GM23338 (cell line): ENCODE data around the gene TARP.

ENCODE experiments used
- TF ChIP-seq, protein P1 (sequence below), 2 experiments: fragments of 200-600 bp in 1 of 2; sonication (generic) in 1 of 2; conservative IDR thresholded peaks; 2 replicates each; pipeline versions ENCODE4 v1.5.1 to v1.6.1; 2016 to 2017; ENCODE audit warnings: antibody characterized with exemption in 2 of 2, low read depth in 2 of 2, mild to moderate bottlenecking in 2 of 2, moderate library complexity in 1 of 2
- TF ChIP-seq, protein P2 (sequence below): IDR thresholded peaks from one replicate; pipeline ENCODE4 v1.6.1; 2018; ENCODE audit warnings: antibody characterized with exemption; ENCODE audit not compliant: unreplicated experiment

GRCh38 chr7:38280707-38281106 is 7.3 kb upstream of the TARP start:
- TF ChIP-seq, protein P1, sequence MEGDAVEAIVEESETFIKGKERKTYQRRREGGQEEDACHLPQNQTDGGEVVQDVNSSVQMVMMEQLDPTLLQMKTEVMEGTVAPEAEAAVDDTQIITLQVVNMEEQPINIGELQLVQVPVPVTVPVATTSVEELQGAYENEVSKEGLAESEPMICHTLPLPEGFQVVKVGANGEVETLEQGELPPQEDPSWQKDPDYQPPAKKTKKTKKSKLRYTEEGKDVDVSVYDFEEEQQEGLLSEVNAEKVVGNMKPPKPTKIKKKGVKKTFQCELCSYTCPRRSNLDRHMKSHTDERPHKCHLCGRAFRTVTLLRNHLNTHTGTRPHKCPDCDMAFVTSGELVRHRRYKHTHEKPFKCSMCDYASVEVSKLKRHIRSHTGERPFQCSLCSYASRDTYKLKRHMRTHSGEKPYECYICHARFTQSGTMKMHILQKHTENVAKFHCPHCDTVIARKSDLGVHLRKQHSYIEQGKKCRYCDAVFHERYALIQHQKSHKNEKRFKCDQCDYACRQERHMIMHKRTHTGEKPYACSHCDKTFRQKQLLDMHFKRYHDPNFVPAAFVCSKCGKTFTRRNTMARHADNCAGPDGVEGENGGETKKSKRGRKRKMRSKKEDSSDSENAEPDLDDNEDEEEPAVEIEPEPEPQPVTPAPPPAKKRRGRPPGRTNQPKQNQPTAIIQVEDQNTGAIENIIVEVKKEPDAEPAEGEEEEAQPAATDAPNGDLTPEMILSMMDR (conservative IDR thresholded peaks at IDR 0.05; ENCODE audit: low read depth in 2 of 2): no peak
- TF ChIP-seq, protein P2, sequence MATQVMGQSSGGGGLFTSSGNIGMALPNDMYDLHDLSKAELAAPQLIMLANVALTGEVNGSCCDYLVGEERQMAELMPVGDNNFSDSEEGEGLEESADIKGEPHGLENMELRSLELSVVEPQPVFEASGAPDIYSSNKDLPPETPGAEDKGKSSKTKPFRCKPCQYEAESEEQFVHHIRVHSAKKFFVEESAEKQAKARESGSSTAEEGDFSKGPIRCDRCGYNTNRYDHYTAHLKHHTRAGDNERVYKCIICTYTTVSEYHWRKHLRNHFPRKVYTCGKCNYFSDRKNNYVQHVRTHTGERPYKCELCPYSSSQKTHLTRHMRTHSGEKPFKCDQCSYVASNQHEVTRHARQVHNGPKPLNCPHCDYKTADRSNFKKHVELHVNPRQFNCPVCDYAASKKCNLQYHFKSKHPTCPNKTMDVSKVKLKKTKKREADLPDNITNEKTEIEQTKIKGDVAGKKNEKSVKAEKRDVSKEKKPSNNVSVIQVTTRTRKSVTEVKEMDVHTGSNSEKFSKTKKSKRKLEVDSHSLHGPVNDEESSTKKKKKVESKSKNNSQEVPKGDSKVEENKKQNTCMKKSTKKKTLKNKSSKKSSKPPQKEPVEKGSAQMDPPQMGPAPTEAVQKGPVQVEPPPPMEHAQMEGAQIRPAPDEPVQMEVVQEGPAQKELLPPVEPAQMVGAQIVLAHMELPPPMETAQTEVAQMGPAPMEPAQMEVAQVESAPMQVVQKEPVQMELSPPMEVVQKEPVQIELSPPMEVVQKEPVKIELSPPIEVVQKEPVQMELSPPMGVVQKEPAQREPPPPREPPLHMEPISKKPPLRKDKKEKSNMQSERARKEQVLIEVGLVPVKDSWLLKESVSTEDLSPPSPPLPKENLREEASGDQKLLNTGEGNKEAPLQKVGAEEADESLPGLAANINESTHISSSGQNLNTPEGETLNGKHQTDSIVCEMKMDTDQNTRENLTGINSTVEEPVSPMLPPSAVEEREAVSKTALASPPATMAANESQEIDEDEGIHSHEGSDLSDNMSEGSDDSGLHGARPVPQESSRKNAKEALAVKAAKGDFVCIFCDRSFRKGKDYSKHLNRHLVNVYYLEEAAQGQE: no peak
